Measurements from ENCODE around the gene TSPEAR. TPM values are rescaled to one million over a fixed set of nuclear protein-coding genes. Genes with fewer than 3 reads are reported as not detected.

TSPEAR gene
- total and polyA plus RNA-seq, 2 of the 13 experiments (the other 11 are each of a cell fraction or from before 2014, with no cell fraction given): 0.07 to 0.32 TPM

DNA sequence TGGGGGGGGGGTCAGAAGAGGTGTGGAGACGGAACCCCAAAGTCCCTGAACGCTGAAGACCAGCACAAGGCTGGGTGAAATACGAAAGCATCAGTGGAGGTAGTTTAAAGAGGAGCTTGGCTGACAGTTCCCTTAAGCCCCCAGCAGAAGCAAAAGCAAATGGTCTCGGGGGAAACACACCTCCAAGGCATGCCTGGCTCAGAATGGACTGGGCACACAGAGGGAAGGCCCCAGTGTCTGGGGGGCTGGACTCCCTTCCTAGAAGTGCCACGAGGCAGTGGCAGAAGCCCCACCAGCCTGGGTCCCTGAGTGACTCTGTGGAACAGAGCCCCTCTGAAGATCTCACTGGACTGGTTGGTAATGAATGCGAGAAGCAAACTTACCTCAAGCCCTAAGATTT lies 46.4 kb upstream of the TSPEAR start:
- BruUV-seq (replicated peaks): no TSS peak
- H3K27me3 ChIP-seq (ENCODE audit: control insufficient read depth in 1 of 2, insufficient read depth in 2 of 2, low read length in 2 of 2): peaks cover 8 to 44% of the 10 kb centered on the region in 2 experiments
- H3K79me2 ChIP-seq (ENCODE audit: insufficient read depth, low read length): no peaks in the 10 kb centered on the region
- no peak overlapping the region for H3K4me3 ChIP-seq (replicated peaks in 1 of 3; ENCODE audit: insufficient read depth in 1 of 3, low read depth in 2 of 3, low read length in 3 of 3)
- ChIA-PET CTCF (ENCODE audit: low intra/inter-chr PET ratio, low total read pairs) (no interaction called here), POLR2A (no interaction called here)
- intact Hi-C loops (cut with micrococcal nuclease; ENCODE audit: unreplicated experiment) (no loop called here), in situ Hi-C loops (cut with HindIII; ENCODE audit: extremely low pct_ligation_motif_present, low pct_unique_long_range_greater_than_20kb) (no loop called here)
- ATAC-seq (no peak), DNase-seq (ENCODE audit: low spot score) (no peak), FAIRE-seq (no peak)
- H2AFZ ChIP-seq (ENCODE audit: low read length): no peak overlapping the region
- H3K36me3 ChIP-seq (replicated peaks in 1 of 2; ENCODE audit: control insufficient read depth in 1 of 2, insufficient read depth in 2 of 2, low read length in 2 of 2): no peaks in the 10 kb centered on the region
- H4K20me1 ChIP-seq (ENCODE audit: insufficient read depth, low read length): no peaks in the 10 kb centered on the region
- no peaks in the 10 kb centered on the region for H3K9me3 ChIP-seq (ENCODE audit: low read length)
- 4% methylated on average over 5 of the region's 6 CpGs for WGBS (ENCODE audit: low lambda C conversion rate)
- H3K27ac ChIP-seq (ENCODE audit: extremely low read length, insufficient read depth, low read length): no peak overlapping the region
- no peak overlapping the region for H3K4me2 ChIP-seq (ENCODE audit: low read depth, low read length)
- peaks cover 25% of the 10 kb centered on the region for H3K4me1 ChIP-seq (ENCODE audit: insufficient read depth, low read length)
- TF ChIP-seq RFX5 (IDR thresholded peaks at IDR 0.05; ENCODE audit: low read depth, low read length): no peak
- TF ChIP-seq NFE2L2 (IDR thresholded peaks at IDR 0.05; ENCODE audit: low read length): no peak
- TF ChIP-seq FOXK1 (CRISPR knock-in tag; IDR thresholded peaks at IDR 0.05; ENCODE audit: borderline replicate concordance, low read depth): no peak
- TF ChIP-seq ZNF570 (CRISPR knock-in tag; IDR thresholded peaks at IDR 0.05; ENCODE audit: borderline replicate concordance): no peak
- TF ChIP-seq, protein P1, sequence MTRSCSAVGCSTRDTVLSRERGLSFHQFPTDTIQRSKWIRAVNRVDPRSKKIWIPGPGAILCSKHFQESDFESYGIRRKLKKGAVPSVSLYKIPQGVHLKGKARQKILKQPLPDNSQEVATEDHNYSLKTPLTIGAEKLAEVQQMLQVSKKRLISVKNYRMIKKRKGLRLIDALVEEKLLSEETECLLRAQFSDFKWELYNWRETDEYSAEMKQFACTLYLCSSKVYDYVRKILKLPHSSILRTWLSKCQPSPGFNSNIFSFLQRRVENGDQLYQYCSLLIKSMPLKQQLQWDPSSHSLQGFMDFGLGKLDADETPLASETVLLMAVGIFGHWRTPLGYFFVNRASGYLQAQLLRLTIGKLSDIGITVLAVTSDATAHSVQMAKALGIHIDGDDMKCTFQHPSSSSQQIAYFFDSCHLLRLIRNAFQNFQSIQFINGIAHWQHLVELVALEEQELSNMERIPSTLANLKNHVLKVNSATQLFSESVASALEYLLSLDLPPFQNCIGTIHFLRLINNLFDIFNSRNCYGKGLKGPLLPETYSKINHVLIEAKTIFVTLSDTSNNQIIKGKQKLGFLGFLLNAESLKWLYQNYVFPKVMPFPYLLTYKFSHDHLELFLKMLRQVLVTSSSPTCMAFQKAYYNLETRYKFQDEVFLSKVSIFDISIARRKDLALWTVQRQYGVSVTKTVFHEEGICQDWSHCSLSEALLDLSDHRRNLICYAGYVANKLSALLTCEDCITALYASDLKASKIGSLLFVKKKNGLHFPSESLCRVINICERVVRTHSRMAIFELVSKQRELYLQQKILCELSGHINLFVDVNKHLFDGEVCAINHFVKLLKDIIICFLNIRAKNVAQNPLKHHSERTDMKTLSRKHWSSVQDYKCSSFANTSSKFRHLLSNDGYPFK (CRISPR knock-in tag; IDR thresholded peaks at IDR 0.05; ENCODE audit: borderline replicate concordance): no peak
- no peak for TF ChIP-seq HNRNPL (IDR thresholded peaks at IDR 0.05; ENCODE audit: low read depth, low read length)
- no peak for TF ChIP-seq PPARG (CRISPR knock-in tag; conservative IDR thresholded peaks at IDR 0.05)
- no peak for TF ChIP-seq PRPF4 (IDR thresholded peaks at IDR 0.05; ENCODE audit: low read depth, low read length, poor library complexity, severe bottlenecking)
- TF ChIP-seq, protein P2, sequence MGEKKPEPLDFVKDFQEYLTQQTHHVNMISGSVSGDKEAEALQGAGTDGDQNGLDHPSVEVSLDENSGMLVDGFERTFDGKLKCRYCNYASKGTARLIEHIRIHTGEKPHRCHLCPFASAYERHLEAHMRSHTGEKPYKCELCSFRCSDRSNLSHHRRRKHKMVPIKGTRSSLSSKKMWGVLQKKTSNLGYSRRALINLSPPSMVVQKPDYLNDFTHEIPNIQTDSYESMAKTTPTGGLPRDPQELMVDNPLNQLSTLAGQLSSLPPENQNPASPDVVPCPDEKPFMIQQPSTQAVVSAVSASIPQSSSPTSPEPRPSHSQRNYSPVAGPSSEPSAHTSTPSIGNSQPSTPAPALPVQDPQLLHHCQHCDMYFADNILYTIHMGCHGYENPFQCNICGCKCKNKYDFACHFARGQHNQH (CRISPR knock-in tag; IDR thresholded peaks at IDR 0.05): no peak
- TF ChIP-seq GFI1 (CRISPR knock-in tag; IDR thresholded peaks at IDR 0.05; ENCODE audit: borderline replicate concordance): no peak
- TF ChIP-seq SAP130 (CRISPR knock-in tag; IDR thresholded peaks at IDR 0.05; ENCODE audit: low read depth): no peak
- TF ChIP-seq POLR2G (IDR thresholded peaks at IDR 0.05; ENCODE audit: low read depth, low read length): no peak
- TF ChIP-seq, protein P3, sequence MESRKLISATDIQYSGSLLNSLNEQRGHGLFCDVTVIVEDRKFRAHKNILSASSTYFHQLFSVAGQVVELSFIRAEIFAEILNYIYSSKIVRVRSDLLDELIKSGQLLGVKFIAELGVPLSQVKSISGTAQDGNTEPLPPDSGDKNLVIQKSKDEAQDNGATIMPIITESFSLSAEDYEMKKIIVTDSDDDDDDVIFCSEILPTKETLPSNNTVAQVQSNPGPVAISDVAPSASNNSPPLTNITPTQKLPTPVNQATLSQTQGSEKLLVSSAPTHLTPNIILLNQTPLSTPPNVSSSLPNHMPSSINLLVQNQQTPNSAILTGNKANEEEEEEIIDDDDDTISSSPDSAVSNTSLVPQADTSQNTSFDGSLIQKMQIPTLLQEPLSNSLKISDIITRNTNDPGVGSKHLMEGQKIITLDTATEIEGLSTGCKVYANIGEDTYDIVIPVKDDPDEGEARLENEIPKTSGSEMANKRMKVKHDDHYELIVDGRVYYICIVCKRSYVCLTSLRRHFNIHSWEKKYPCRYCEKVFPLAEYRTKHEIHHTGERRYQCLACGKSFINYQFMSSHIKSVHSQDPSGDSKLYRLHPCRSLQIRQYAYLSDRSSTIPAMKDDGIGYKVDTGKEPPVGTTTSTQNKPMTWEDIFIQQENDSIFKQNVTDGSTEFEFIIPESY (CRISPR knock-in tag; IDR thresholded peaks at IDR 0.05): no peak
- TF ChIP-seq, protein P4, sequence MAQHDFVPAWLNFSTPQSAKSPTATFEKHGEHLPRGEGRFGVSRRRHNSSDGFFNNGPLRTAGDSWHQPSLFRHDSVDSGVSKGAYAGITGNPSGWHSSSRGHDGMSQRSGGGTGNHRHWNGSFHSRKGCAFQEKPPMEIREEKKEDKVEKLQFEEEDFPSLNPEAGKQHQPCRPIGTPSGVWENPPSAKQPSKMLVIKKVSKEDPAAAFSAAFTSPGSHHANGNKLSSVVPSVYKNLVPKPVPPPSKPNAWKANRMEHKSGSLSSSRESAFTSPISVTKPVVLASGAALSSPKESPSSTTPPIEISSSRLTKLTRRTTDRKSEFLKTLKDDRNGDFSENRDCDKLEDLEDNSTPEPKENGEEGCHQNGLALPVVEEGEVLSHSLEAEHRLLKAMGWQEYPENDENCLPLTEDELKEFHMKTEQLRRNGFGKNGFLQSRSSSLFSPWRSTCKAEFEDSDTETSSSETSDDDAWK (CRISPR knock-in tag; IDR thresholded peaks at IDR 0.05): no peak
- no peak for TF ChIP-seq ZNF205 (CRISPR knock-in tag; IDR thresholded peaks at IDR 0.05)
- no peak for TF ChIP-seq HES4 (CRISPR knock-in tag; IDR thresholded peaks at IDR 0.05; ENCODE audit: borderline replicate concordance)
- H3K9ac ChIP-seq (ENCODE audit: insufficient read depth, low read depth, low read length): no peak overlapping the region
